CD8-positive, alpha-beta memory T cell (primary cell): ENCODE data around the gene GFPT2. TPM values are rescaled to one million over a fixed set of nuclear protein-coding genes. Genes with fewer than 3 reads are reported as not detected.
A peak's percentile ranks its signal among the peaks of the same experiment; 100 is the strongest.

Source experiments
- CTCF ChIA-PET: fragments of 350-600 bp; sonication (Branson Sonifier 250); formaldehyde crosslinking; loops from one replicate; lab custom pipeline; 2021; ENCODE audit warnings: antibody characterized with exemption; lab: Charles Lee
- POLR2A ChIA-PET: fragments of 350-600 bp; sonication (Branson Sonifier 250); formaldehyde crosslinking; loops from one replicate; lab custom pipeline; 2021; ENCODE audit warnings: antibody characterized with exemption; lab: Charles Lee
- DNase-seq, 5 donors: peaks; one replicate each; pipeline versions ENCODE4 v3.0.0 to v3.0.0-alpha.2; 2020 to 2022; ENCODE audit warnings: mixed read lengths in 1 of 5
- H3K27ac ChIP-seq: one replicate; pipeline ENCODE4 v1.7.0; 2013; ENCODE audit warnings: low read depth, mild to moderate bottlenecking, low read length, moderate library complexity
- H3K27me3 ChIP-seq: 2 replicates; pipeline ENCODE4 v1.7.0; 2013; ENCODE audit warnings: low read length, mild to moderate bottlenecking; ENCODE audit not compliant: insufficient read depth, poor library complexity, severe bottlenecking
- H3K36me3 ChIP-seq: 2 replicates; pipeline ENCODE4 v1.7.0; 2013; ENCODE audit warnings: mild to moderate bottlenecking, low read length, moderate library complexity; ENCODE audit not compliant: insufficient read depth
- H3K4me1 ChIP-seq: 2 replicates; pipeline ENCODE4 v1.7.0; 2013; ENCODE audit warnings: mild to moderate bottlenecking, low read length, moderate library complexity; ENCODE audit not compliant: insufficient read depth
- H3K4me3 ChIP-seq: 2 replicates; pipeline ENCODE4 v1.7.0; 2013; ENCODE audit warnings: mild to moderate bottlenecking, low read length
- H3K9me3 ChIP-seq: 2 replicates; pipeline ENCODE4 v1.7.0; 2013; ENCODE audit warnings: mild to moderate bottlenecking, low read length
- H3K27ac Mint-ChIP-seq, 8 donors: one replicate each; pipeline ENCODE4 v1.8.0; 2020 to 2021; ENCODE audit warnings: mixed read lengths in 8 of 8, mild to moderate bottlenecking in 6 of 8, inconsistent platforms in 3 of 8, moderate library complexity in 3 of 8
- H3K27me3 Mint-ChIP-seq, 2 donors: one replicate each; pipeline ENCODE4 v1.8.0; 2020 to 2021; ENCODE audit warnings: mixed read lengths in 2 of 2, mild to moderate bottlenecking in 1 of 2, moderate library complexity in 1 of 2
- H3K36me3 Mint-ChIP-seq, 3 donors: one replicate each; pipeline ENCODE4 v1.8.0; 2020 to 2021; ENCODE audit warnings: mixed read lengths in 3 of 3, inconsistent platforms in 1 of 3, mild to moderate bottlenecking in 1 of 3
- H3K4me1 Mint-ChIP-seq, 3 donors: one replicate each; pipeline ENCODE4 v1.8.0; 2020 to 2021; ENCODE audit warnings: mixed read lengths in 3 of 3, inconsistent platforms in 1 of 3, mild to moderate bottlenecking in 1 of 3
- H3K4me3 Mint-ChIP-seq, 7 donors: one replicate each; pipeline ENCODE4 v1.8.0; 2020 to 2021; ENCODE audit warnings: mixed read lengths in 7 of 7, mild to moderate bottlenecking in 6 of 7, moderate library complexity in 4 of 7, inconsistent platforms in 2 of 7
- H3K9me3 Mint-ChIP-seq, 5 donors: one replicate each; pipeline ENCODE4 v1.8.0; 2020 to 2022; ENCODE audit warnings: mixed read lengths in 5 of 5, mild to moderate bottlenecking in 3 of 5, moderate library complexity in 2 of 5, inconsistent platforms in 1 of 5
- polyA plus RNA-seq: library from polyadenylated mRNA; unstranded; fragments of 300-500 nt; fragmentation: Illumina TruSeq; gene quantifications from one replicate; pipeline ENCODE4 v1.2.3, GENCODE V29; 2021
- total RNA-seq, 2 experiments: library from RNA; stranded (reverse); gene quantifications; one replicate each; pipeline ENCODE4 v1.2.3, GENCODE V29; 2021

GFPT2 gene
- total and polyA plus RNA-seq, 3 experiments from 2014 or later, result 0.41 to 1.9 (median 1.7) TPM

- Mint-ChIP-seq H3K36me3 (peaks cover 0 to 1% (median 0%) of the 10 kb centered on the region in 3 donors), H3K27ac (no peak overlapping the region), H3K9me3 (no peaks in the 10 kb centered on the region), H3K4me1 (peaks cover 0 to 14% (median 0%) of the 10 kb centered on the region in 3 donors), H3K27me3 (peaks cover 4 to 5% of the 10 kb centered on the region in 2 donors), H3K4me3 (no peak overlapping the region)
- POLR2A ChIA-PET, result interaction anchor here (2.9 kb wide), 1 partner anchor 22 kb away, joined by 19 read pairs; no protein-coding TSS in a partner anchor
- Histone ChIP-seq H3K27ac (no peak overlapping the region), H3K36me3 (no peaks in the 10 kb centered on the region), H3K9me3 (no peaks in the 10 kb centered on the region), H3K27me3 (no peaks in the 10 kb centered on the region), H3K4me1 (no peaks in the 10 kb centered on the region), H3K4me3 (no peak overlapping the region)
- DNase-seq, result peak; percentile 45 to 83 (median 66)
- CTCF ChIA-PET, result interaction anchor here (0.6 to 7.2 kb wide), 18 partner anchors 10 to 219 kb away, joined by 3 to 133 read pairs (median 4); partner anchors contain the start of genes MAPK9 and RASGEF1C
Measured at GRCh38 chr5:180315762-180316212, 37.3 kb downstream of the GFPT2 start.

GRCh38 chr5:180313677-180314505 lies 39.2 kb downstream of the GFPT2 start:
- H3K9me3 Mint-ChIP-seq, result no peaks in the 10 kb centered on the region
- ChIA-PET POLR2A (interaction anchor here (2.9 kb wide), 1 partner anchor 20 kb away, joined by 19 read pairs; no protein-coding TSS in a partner anchor), CTCF (interaction anchor here (0.8 to 7.2 kb wide), 7 partner anchors 8 to 113 kb away, joined by 3 to 133 read pairs (median 10); partner anchors contain the start of gene MAPK9)
- Histone ChIP-seq H3K4me3 (no peak overlapping the region), H3K4me1 (no peaks in the 10 kb centered on the region), H3K27me3 (no peaks in the 10 kb centered on the region), H3K36me3 (no peaks in the 10 kb centered on the region), H3K9me3 (no peaks in the 10 kb centered on the region), H3K27ac (no peak overlapping the region)
- DNase-seq, result peak in 2 of 5 donors; percentile 78
- H3K4me1 Mint-ChIP-seq, result peaks cover 0 to 14% (median 0%) of the 10 kb centered on the region in 3 donors
- peak overlapping the region in 5 of 8 donors; percentile 43 to 95 (median 80) for H3K27ac Mint-ChIP-seq
- H3K36me3 Mint-ChIP-seq, result no peaks in the 10 kb centered on the region
- H3K27me3 Mint-ChIP-seq, result peaks cover 4 to 5% of the 10 kb centered on the region in 2 donors
- peak overlapping the region in 6 of 7 donors; percentile 12 to 88 (median 77) for H3K4me3 Mint-ChIP-seq

- no peaks in the 10 kb centered on the region for H3K4me1 ChIP-seq
- no peak for DNase-seq
- CTCF ChIA-PET, result interaction anchor here (1.0 to 7.2 kb wide), 2 partner anchors 18 kb away, joined by 3 to 133 read pairs; partner anchors contain the start of gene MAPK9
- H3K4me1 Mint-ChIP-seq, result peaks cover 0 to 14% (median 0%) of the 10 kb centered on the region in 3 donors
- no peaks in the 10 kb centered on the region for H3K36me3 ChIP-seq
- peaks cover 0 to 3% of the 10 kb centered on the region in 2 donors for H3K27me3 Mint-ChIP-seq
- POLR2A ChIA-PET, result no interaction called here
- no peak overlapping the region for H3K27ac Mint-ChIP-seq
- no peak overlapping the region for H3K4me3 ChIP-seq
- peak overlapping the region in 1 of 7 donors; percentile 3 for H3K4me3 Mint-ChIP-seq
- no peaks in the 10 kb centered on the region for H3K27me3 ChIP-seq
- no peaks in the 10 kb centered on the region for H3K36me3 Mint-ChIP-seq
- no peak overlapping the region for H3K27ac ChIP-seq
- H3K9me3 Mint-ChIP-seq, result no peaks in the 10 kb centered on the region
- H3K9me3 ChIP-seq, result no peaks in the 10 kb centered on the region
Measured at GRCh38 chr5:180311216-180311615, 41.9 kb downstream of the GFPT2 start.

GRCh38 chr5:180306796-180307195 lies 46.3 kb downstream of the GFPT2 start:
- Mint-ChIP-seq H3K9me3 (no peaks in the 10 kb centered on the region), H3K4me3 (no peak overlapping the region), H3K27ac (no peak overlapping the region), H3K4me1 (no peaks in the 10 kb centered on the region), H3K27me3 (peaks cover 2 to 4% of the 10 kb centered on the region in 2 donors), H3K36me3 (no peaks in the 10 kb centered on the region)
- Histone ChIP-seq H3K4me1 (no peaks in the 10 kb centered on the region), H3K27me3 (no peaks in the 10 kb centered on the region), H3K36me3 (no peaks in the 10 kb centered on the region), H3K9me3 (no peaks in the 10 kb centered on the region), H3K4me3 (no peak overlapping the region), H3K27ac (no peak overlapping the region)
- no peak for DNase-seq
- ChIA-PET POLR2A (no interaction called here), CTCF (interaction anchor here (1.2 to 4.5 kb wide), 2 partner anchors 8 to 22 kb away, joined by 3 to 30 read pairs; no protein-coding TSS in a partner anchor)

- Mint-ChIP-seq H3K27ac (no peak overlapping the region), H3K9me3 (no peaks in the 10 kb centered on the region), H3K27me3 (peaks cover 3 to 8% of the 10 kb centered on the region in 2 donors), H3K36me3 (no peaks in the 10 kb centered on the region), H3K4me1 (no peaks in the 10 kb centered on the region), H3K4me3 (no peak overlapping the region)
- Histone ChIP-seq H3K27me3 (no peaks in the 10 kb centered on the region), H3K27ac (no peak overlapping the region), H3K4me1 (no peaks in the 10 kb centered on the region), H3K4me3 (no peak overlapping the region), H3K36me3 (no peaks in the 10 kb centered on the region), H3K9me3 (no peaks in the 10 kb centered on the region)
- ChIA-PET POLR2A (no interaction called here), CTCF (interaction anchor here (2.6 to 4.5 kb wide), 2 partner anchors 10 to 23 kb away, joined by 8 to 30 read pairs; no protein-coding TSS in a partner anchor)
- no peak for DNase-seq
Measured at GRCh38 chr5:180305481-180305880, 47.7 kb downstream of the GFPT2 start.

- no peak overlapping the region for H3K4me3 Mint-ChIP-seq
- peaks cover 3 to 8% of the 10 kb centered on the region in 2 donors for H3K27me3 Mint-ChIP-seq
- Histone ChIP-seq H3K9me3 (no peaks in the 10 kb centered on the region), H3K27ac (no peak overlapping the region), H3K4me1 (no peaks in the 10 kb centered on the region), H3K27me3 (no peaks in the 10 kb centered on the region), H3K36me3 (no peaks in the 10 kb centered on the region), H3K4me3 (no peak overlapping the region)
- DNase-seq, result no peak
- H3K4me1 Mint-ChIP-seq, result no peaks in the 10 kb centered on the region
- H3K27ac Mint-ChIP-seq, result no peak overlapping the region
- no peaks in the 10 kb centered on the region for H3K36me3 Mint-ChIP-seq
- ChIA-PET POLR2A (no interaction called here), CTCF (interaction anchor here (1.7 to 4.5 kb wide), 3 partner anchors 10 to 24 kb away, joined by 5 to 30 read pairs (median 8); no protein-coding TSS in a partner anchor)
- H3K9me3 Mint-ChIP-seq, result no peaks in the 10 kb centered on the region
Measured at GRCh38 chr5:180304431-180305375, 48.4 kb downstream of the GFPT2 start.

GRCh38 chr5:180304016-180304292 lies 49.2 kb downstream of the GFPT2 start:
- Mint-ChIP-seq H3K9me3 (no peaks in the 10 kb centered on the region), H3K4me1 (no peaks in the 10 kb centered on the region), H3K27ac (no peak overlapping the region), H3K4me3 (no peak overlapping the region), H3K27me3 (peaks cover 3 to 8% of the 10 kb centered on the region in 2 donors), H3K36me3 (no peaks in the 10 kb centered on the region)
- ChIA-PET POLR2A (no interaction called here), CTCF (interaction anchor here (1.7 to 4.5 kb wide), 3 partner anchors 10 to 25 kb away, joined by 5 to 30 read pairs (median 8); no protein-coding TSS in a partner anchor)
- Histone ChIP-seq H3K27ac (no peak overlapping the region), H3K27me3 (no peaks in the 10 kb centered on the region), H3K36me3 (no peaks in the 10 kb centered on the region), H3K9me3 (no peaks in the 10 kb centered on the region), H3K4me1 (no peaks in the 10 kb centered on the region), H3K4me3 (no peak overlapping the region)
- no peak for DNase-seq
